ENCODE data around the gene CD99. TPM values are rescaled to one million over a fixed set of nuclear protein-coding genes. Genes with fewer than 3 reads are reported as not detected.

Gene CD99
- polyA plus RNA-seq, 1 donor (not counting 4 experiments of a cell fraction or from before 2014, with no cell fraction given) = 74.4 TPM

- H3K27ac ChIP-seq (ENCODE audit: control insufficient read depth, insufficient read depth, low read length) = no peak overlapping the region
- no peak for FAIRE-seq
- H3K4me2 ChIP-seq (ENCODE audit: control insufficient read depth, extremely low read depth, insufficient read depth, low read depth, low read length) = no peak overlapping the region
- no peak for DNase-seq (ENCODE audit: low read depth, low spot score)
- no peak overlapping the region for H3K4me3 ChIP-seq (ENCODE audit: control insufficient read depth in 2 of 3, extremely low read depth in 1 of 3, insufficient read depth in 2 of 3, low read depth in 1 of 3, low read length in 3 of 3)
- H3K9me1 ChIP-seq (ENCODE audit: control insufficient read depth, extremely low read depth, insufficient read depth, low read length) = no peaks in the 10 kb centered on the region
- no peak for TF ChIP-seq CTCF (optimal IDR thresholded peaks at IDR 0.05 in 1 of 3, IDR thresholded peaks at IDR 0.05 in 1 of 3, conservative IDR thresholded peaks at IDR 0.05 in 1 of 3; ENCODE audit: extremely low read depth in 1 of 3, insufficient read depth in 2 of 3, low read length in 3 of 3)
- TF ChIP-seq EZH2 (IDR thresholded peaks at IDR 0.05; ENCODE audit: low read length) = no peak
- no peaks in the 10 kb centered on the region for H3K27me3 ChIP-seq (ENCODE audit: control insufficient read depth, extremely low read depth, insufficient read depth, low read length)
- no peaks in the 10 kb centered on the region for H4K20me1 ChIP-seq (ENCODE audit: control insufficient read depth, extremely low read depth, insufficient read depth, low read length)
- no peak overlapping the region for H2AFZ ChIP-seq (ENCODE audit: control insufficient read depth, low read length)
- dilution Hi-C loops (cut with MboI; ENCODE audit: extremely low pct_ligation_motif_present, low sequenced_read_pairs) = no loop called here
- H3K36me3 ChIP-seq (ENCODE audit: control insufficient read depth in 2 of 2, extremely low read depth in 1 of 2, insufficient read depth in 2 of 2, low read length in 2 of 2) = peaks cover 0 to 6% of the 10 kb centered on the region in 2 experiments
- H3K79me2 ChIP-seq (ENCODE audit: control insufficient read depth, insufficient read depth, low read length) = no peaks in the 10 kb centered on the region
- no peak overlapping the region for H3K9ac ChIP-seq (ENCODE audit: control insufficient read depth, extremely low read depth, insufficient read depth, low read length)
- H3K9me3 ChIP-seq (ENCODE audit: control insufficient read depth, low read depth, low read length) = no peaks in the 10 kb centered on the region
- H3K4me1 ChIP-seq (ENCODE audit: control insufficient read depth, extremely low read depth, insufficient read depth, low read length) = peaks cover 15% of the 10 kb centered on the region
Observed at GRCh38 chrX:2782171-2782570, 91.1 kb downstream of the CD99 start.

- no peak overlapping the region for H3K9ac ChIP-seq (ENCODE audit: control insufficient read depth, extremely low read depth, insufficient read depth, low read length)
Observed at GRCh38 chrX:2782778-2783177, 91.7 kb downstream of the CD99 start.

More at GRCh38 chrX:2782778-2783177, 91.7 kb downstream of the CD99 start:
- no peak for FAIRE-seq
- H3K4me2 ChIP-seq (ENCODE audit: control insufficient read depth, extremely low read depth, insufficient read depth, low read depth, low read length) = no peak overlapping the region
- H3K4me1 ChIP-seq (ENCODE audit: control insufficient read depth, extremely low read depth, insufficient read depth, low read length) = peaks cover 15% of the 10 kb centered on the region
- DNase-seq (ENCODE audit: low read depth, low spot score) = no peak
- dilution Hi-C loops (cut with MboI; ENCODE audit: extremely low pct_ligation_motif_present, low sequenced_read_pairs) = no loop called here
- no peaks in the 10 kb centered on the region for H3K9me3 ChIP-seq (ENCODE audit: control insufficient read depth, low read depth, low read length)
- H3K9me1 ChIP-seq (ENCODE audit: control insufficient read depth, extremely low read depth, insufficient read depth, low read length) = no peaks in the 10 kb centered on the region
- H2AFZ ChIP-seq (ENCODE audit: control insufficient read depth, low read length) = no peak overlapping the region
- H3K36me3 ChIP-seq (ENCODE audit: control insufficient read depth in 2 of 2, extremely low read depth in 1 of 2, insufficient read depth in 2 of 2, low read length in 2 of 2) = peaks cover 0 to 9% of the 10 kb centered on the region in 2 experiments
- no peaks in the 10 kb centered on the region for H4K20me1 ChIP-seq (ENCODE audit: control insufficient read depth, extremely low read depth, insufficient read depth, low read length)
- H3K27me3 ChIP-seq (ENCODE audit: control insufficient read depth, extremely low read depth, insufficient read depth, low read length) = no peaks in the 10 kb centered on the region
- H3K79me2 ChIP-seq (ENCODE audit: control insufficient read depth, insufficient read depth, low read length) = no peaks in the 10 kb centered on the region
- no peak overlapping the region for H3K4me3 ChIP-seq (ENCODE audit: control insufficient read depth in 2 of 3, extremely low read depth in 1 of 3, insufficient read depth in 2 of 3, low read depth in 1 of 3, low read length in 3 of 3)
- no peak overlapping the region for H3K27ac ChIP-seq (ENCODE audit: control insufficient read depth, insufficient read depth, low read length)
- no peak for TF ChIP-seq EZH2 (IDR thresholded peaks at IDR 0.05; ENCODE audit: low read length)
- TF ChIP-seq CTCF (optimal IDR thresholded peaks at IDR 0.05 in 1 of 3, IDR thresholded peaks at IDR 0.05 in 1 of 3, conservative IDR thresholded peaks at IDR 0.05 in 1 of 3; ENCODE audit: extremely low read depth in 1 of 3, insufficient read depth in 2 of 3, low read length in 3 of 3) = no peak
